NCI-H2227 (cell line): ENCODE data around the gene TMEM247.
"Not testable (repeated sequence)": the region's sequence is repeated elsewhere in the genome, so short reads cannot be mapped to it uniquely, and the experiment has no call there.

Experiments
- DNase-seq: peaks from one replicate; lab custom pipeline; 2025; ENCODE audit not compliant: unreplicated experiment; lab: John Stamatoyannopoulos, UW

The TMEM247 gene

GRCh38 chr2:46458763-46459500 is 20.4 kb upstream of the TMEM247 start:
- no peak for DNase-seq

- DNase-seq, result no peak
These were observed 19.7 kb upstream of the TMEM247 start for GRCh38 chr2:46459694-46460093.

- no peak for DNase-seq
These were observed 19.0 kb upstream of the TMEM247 start for GRCh38 chr2:46460241-46460921.

GRCh38 chr2:46461011-46461674 is 18.2 kb upstream of the TMEM247 start:
- DNase-seq, result peak; percentile 76

- DNase-seq, result no peak
These were observed 17.6 kb upstream of the TMEM247 start for GRCh38 chr2:46461709-46462171.

GRCh38 chr2:46462936-46463335 is 16.4 kb upstream of the TMEM247 start:
- no peak for DNase-seq

GRCh38 chr2:46469116-46469515 is 10.2 kb upstream of the TMEM247 start:
- no peak for DNase-seq

- no peak for DNase-seq
These were observed 9.7 kb upstream of the TMEM247 start for GRCh38 chr2:46469700-46470099.

- DNase-seq, result no peak
These were observed 9.2 kb upstream of the TMEM247 start for GRCh38 chr2:46470114-46470628.

GRCh38 chr2:46471019-46471583 is 8.3 kb upstream of the TMEM247 start:
- no peak for DNase-seq

- no peak for DNase-seq
These were observed 7.7 kb upstream of the TMEM247 start for GRCh38 chr2:46471697-46472096.

- DNase-seq, result not testable (repeated sequence)
These were observed 7.2 kb upstream of the TMEM247 start for GRCh38 chr2:46472165-46472564.

GRCh38 chr2:46477462-46477861 is 1.9 kb upstream of the TMEM247 start:
- DNase-seq, result not testable (repeated sequence)

- no peak for DNase-seq
These were observed 1.4 kb upstream of the TMEM247 start for GRCh38 chr2:46477925-46478324.

- peak; percentile 39 for DNase-seq
These were observed 1.2 kb downstream of the TMEM247 start for GRCh38 chr2:46480562-46480961.

GRCh38 chr2:46481198-46482193 is 2.1 kb downstream of the TMEM247 start:
- DNase-seq, result no peak

- DNase-seq, result no peak
These were observed 3.1 kb downstream of the TMEM247 start for GRCh38 chr2:46482490-46482889.

- DNase-seq, result no peak
These were observed 5.6 kb downstream of the TMEM247 start for GRCh38 chr2:46485002-46485401.

GRCh38 chr2:46486436-46486835 is 7.1 kb downstream of the TMEM247 start:
- DNase-seq, result no peak

- no peak for DNase-seq
These were observed 8.4 kb downstream of the TMEM247 start for GRCh38 chr2:46487667-46488335.
